Measurements from ENCODE around the gene NOS1AP. TPM values are rescaled to one million over a fixed set of nuclear protein-coding genes. Genes with fewer than 3 reads are reported as not detected.

Gene NOS1AP
- total RNA-seq, 1 experiment from 2014 or later, result 2.6 TPM

DNA sequence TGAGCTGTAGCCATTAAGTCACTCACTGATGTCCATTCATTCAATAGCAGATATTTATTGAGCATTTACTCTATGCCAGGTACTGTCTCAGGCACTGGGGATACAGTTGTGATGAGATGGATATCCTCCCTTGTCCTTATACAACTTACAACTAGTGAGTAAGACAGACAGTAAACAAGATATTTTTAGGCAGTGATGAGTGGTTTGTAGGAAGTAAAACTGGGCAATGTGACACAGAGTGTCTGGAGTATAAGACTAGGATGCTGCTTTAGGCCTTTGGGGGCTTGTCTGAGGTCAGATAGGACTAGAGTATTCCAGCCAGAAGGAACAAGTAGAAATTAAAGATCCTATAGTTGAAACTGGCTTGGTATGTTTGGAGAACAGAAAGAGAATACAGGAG lies 41.4 kb downstream of the NOS1AP start:
- intact Hi-C loops (cut with micrococcal nuclease), result no loop called here
- POLR2A ChIA-PET (ENCODE audit: unreplicated experiment), result no interaction called here

DNA sequence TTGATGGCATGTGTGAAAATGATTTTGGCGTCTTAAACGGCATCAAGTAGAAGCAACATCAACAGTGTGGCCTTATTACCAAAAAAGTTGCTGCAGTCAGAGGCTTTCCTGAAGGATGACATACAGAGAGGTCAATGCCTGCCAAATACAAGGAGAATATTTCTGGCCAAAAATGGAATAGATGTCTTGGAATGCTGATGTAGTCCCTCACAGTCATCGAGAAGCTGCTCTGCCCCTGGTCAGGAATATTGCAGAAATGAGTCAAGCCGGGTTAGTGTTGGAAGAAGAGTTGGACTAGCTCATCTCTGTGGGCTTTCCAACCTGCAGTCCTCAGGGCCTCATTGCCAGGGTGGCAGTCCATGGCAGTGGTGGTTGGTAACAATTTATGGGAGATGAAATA lies 42.1 kb downstream of the NOS1AP start:
- no peaks in the 10 kb centered on the region for H3F3A ChIP-seq (ENCODE audit: low read length, unreplicated experiment)
- H3K9me3 ChIP-seq (ENCODE audit: low read length), result no peaks in the 10 kb centered on the region
- BruUV-seq (replicated peaks), result no TSS peak
- no peaks in the 10 kb centered on the region for H4K20me1 ChIP-seq (ENCODE audit: low read length)
- H3K79me2 ChIP-seq (ENCODE audit: low read length), result no peaks in the 10 kb centered on the region
- no peaks in the 10 kb centered on the region for H3K4me1 ChIP-seq (ENCODE audit: insufficient read depth, low read length)
- no peaks in the 10 kb centered on the region for H3K36me3 ChIP-seq (ENCODE audit: low read depth, low read length)
- no peaks in the 10 kb centered on the region for H3K27me3 ChIP-seq (ENCODE audit: low read length)
- ChIA-PET CTCF (no interaction called here), POLR2A (ENCODE audit: unreplicated experiment) (no interaction called here)
- DNase-seq (no peak), ATAC-seq (no peak)
- H3K4me3 ChIP-seq (ENCODE audit: low read length), result no peak overlapping the region
- no peaks in the 10 kb centered on the region for H3K9me2 ChIP-seq (replicated peaks; ENCODE audit: low read length)
- intact Hi-C loops (cut with micrococcal nuclease), result no loop called here
- H3K27ac ChIP-seq (ENCODE audit: low read length), result no peak overlapping the region
- no peak overlapping the region for H3K9ac ChIP-seq (ENCODE audit: low read length)
- H2AFZ ChIP-seq (ENCODE audit: low read length), result no peak overlapping the region
- TF ChIP-seq EZH2phosphoT487 (IDR thresholded peaks at IDR 0.05; ENCODE audit: borderline replicate concordance, low read length) (no peak), EZH2 (IDR thresholded peaks at IDR 0.05; ENCODE audit: low read length, unreplicated experiment) (no peak)
- TF ChIP-seq, protein P1, sequence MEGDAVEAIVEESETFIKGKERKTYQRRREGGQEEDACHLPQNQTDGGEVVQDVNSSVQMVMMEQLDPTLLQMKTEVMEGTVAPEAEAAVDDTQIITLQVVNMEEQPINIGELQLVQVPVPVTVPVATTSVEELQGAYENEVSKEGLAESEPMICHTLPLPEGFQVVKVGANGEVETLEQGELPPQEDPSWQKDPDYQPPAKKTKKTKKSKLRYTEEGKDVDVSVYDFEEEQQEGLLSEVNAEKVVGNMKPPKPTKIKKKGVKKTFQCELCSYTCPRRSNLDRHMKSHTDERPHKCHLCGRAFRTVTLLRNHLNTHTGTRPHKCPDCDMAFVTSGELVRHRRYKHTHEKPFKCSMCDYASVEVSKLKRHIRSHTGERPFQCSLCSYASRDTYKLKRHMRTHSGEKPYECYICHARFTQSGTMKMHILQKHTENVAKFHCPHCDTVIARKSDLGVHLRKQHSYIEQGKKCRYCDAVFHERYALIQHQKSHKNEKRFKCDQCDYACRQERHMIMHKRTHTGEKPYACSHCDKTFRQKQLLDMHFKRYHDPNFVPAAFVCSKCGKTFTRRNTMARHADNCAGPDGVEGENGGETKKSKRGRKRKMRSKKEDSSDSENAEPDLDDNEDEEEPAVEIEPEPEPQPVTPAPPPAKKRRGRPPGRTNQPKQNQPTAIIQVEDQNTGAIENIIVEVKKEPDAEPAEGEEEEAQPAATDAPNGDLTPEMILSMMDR (conservative IDR thresholded peaks at IDR 0.05; ENCODE audit: low read depth, low read length), result no peak
- no peak overlapping the region for H3K4me2 ChIP-seq (ENCODE audit: low read length)

More for the DNA sequence above, 41.4 kb downstream of the NOS1AP start:
- no peak overlapping the region for H3K4me3 ChIP-seq (ENCODE audit: low read length)
- H3K4me1 ChIP-seq (ENCODE audit: insufficient read depth, low read length), result no peaks in the 10 kb centered on the region
- H3K36me3 ChIP-seq (ENCODE audit: low read depth, low read length), result no peaks in the 10 kb centered on the region
- H3K9ac ChIP-seq (ENCODE audit: low read length), result no peak overlapping the region
- BruUV-seq (replicated peaks), result no TSS peak
- ATAC-seq (peak; percentile 51), DNase-seq (no peak)
- CTCF ChIA-PET, result no interaction called here
- H3K27ac ChIP-seq (ENCODE audit: low read length), result no peak overlapping the region
- no peak overlapping the region for H2AFZ ChIP-seq (ENCODE audit: low read length)
- H3K9me3 ChIP-seq (ENCODE audit: low read length), result no peaks in the 10 kb centered on the region
- H3K4me2 ChIP-seq (ENCODE audit: low read length), result no peak overlapping the region
- no peaks in the 10 kb centered on the region for H3F3A ChIP-seq (ENCODE audit: low read length, unreplicated experiment)
- TF ChIP-seq, protein P1 (conservative IDR thresholded peaks at IDR 0.05; ENCODE audit: low read depth, low read length), result no peak
- no peak for TF ChIP-seq EZH2phosphoT487 (IDR thresholded peaks at IDR 0.05; ENCODE audit: borderline replicate concordance, low read length)
- TF ChIP-seq EZH2 (IDR thresholded peaks at IDR 0.05; ENCODE audit: low read length, unreplicated experiment), result no peak
- H3K27me3 ChIP-seq (ENCODE audit: low read length), result no peaks in the 10 kb centered on the region
- no peaks in the 10 kb centered on the region for H4K20me1 ChIP-seq (ENCODE audit: low read length)
- H3K9me2 ChIP-seq (replicated peaks; ENCODE audit: low read length), result no peaks in the 10 kb centered on the region
- no peaks in the 10 kb centered on the region for H3K79me2 ChIP-seq (ENCODE audit: low read length)

DNA sequence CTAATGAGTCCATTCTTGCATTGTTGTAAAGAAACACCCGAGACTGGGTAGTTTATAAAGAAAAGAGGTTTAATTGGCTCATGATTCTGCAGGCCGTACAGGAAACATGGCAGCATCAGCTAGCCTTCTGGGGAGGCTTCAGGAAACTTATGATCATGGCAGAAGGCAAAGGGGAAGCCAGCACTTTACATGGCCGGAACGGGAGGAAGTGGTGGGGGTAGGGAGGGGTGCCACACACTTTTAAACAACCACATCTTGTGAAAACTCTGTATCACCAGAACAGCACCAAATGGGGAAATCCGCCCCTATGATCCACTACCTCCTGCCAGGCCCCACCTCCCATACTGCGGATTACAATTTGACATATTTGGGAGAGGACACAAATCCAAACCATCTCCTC lies 43.9 kb downstream of the NOS1AP start:
- no peak overlapping the region for H3K4me3 ChIP-seq (ENCODE audit: low read length)
- H3K36me3 ChIP-seq (ENCODE audit: low read depth, low read length), result no peaks in the 10 kb centered on the region
- DNase-seq (no peak), ATAC-seq (no peak)
- ChIA-PET CTCF (no interaction called here), POLR2A (ENCODE audit: unreplicated experiment) (no interaction called here)
- H3K27ac ChIP-seq (ENCODE audit: low read length), result no peak overlapping the region
- BruUV-seq (replicated peaks), result no TSS peak
- no peak overlapping the region for H3K9ac ChIP-seq (ENCODE audit: low read length)
- no peak overlapping the region for H2AFZ ChIP-seq (ENCODE audit: low read length)
- no peaks in the 10 kb centered on the region for H3K9me3 ChIP-seq (ENCODE audit: low read length)
- H3F3A ChIP-seq (ENCODE audit: low read length, unreplicated experiment), result no peaks in the 10 kb centered on the region
- H3K4me1 ChIP-seq (ENCODE audit: insufficient read depth, low read length), result no peaks in the 10 kb centered on the region
- H3K79me2 ChIP-seq (ENCODE audit: low read length), result no peaks in the 10 kb centered on the region
- H4K20me1 ChIP-seq (ENCODE audit: low read length), result no peaks in the 10 kb centered on the region
- H3K4me2 ChIP-seq (ENCODE audit: low read length), result no peak overlapping the region
- intact Hi-C loops (cut with micrococcal nuclease), result no loop called here
- TF ChIP-seq EZH2 (IDR thresholded peaks at IDR 0.05; ENCODE audit: low read length, unreplicated experiment) (no peak), EZH2phosphoT487 (IDR thresholded peaks at IDR 0.05; ENCODE audit: borderline replicate concordance, low read length) (no peak)
- TF ChIP-seq, protein P1 (conservative IDR thresholded peaks at IDR 0.05; ENCODE audit: low read depth, low read length), result no peak
- H3K27me3 ChIP-seq (ENCODE audit: low read length), result no peaks in the 10 kb centered on the region
- H3K9me2 ChIP-seq (replicated peaks; ENCODE audit: low read length), result no peaks in the 10 kb centered on the region
